ENCODE results near the gene PDHB. TPM values are rescaled to one million over a fixed set of nuclear protein-coding genes. Genes with fewer than 3 reads are reported as not detected.
A peak's percentile ranks its signal among the peaks of the same experiment; 100 is the strongest.

Gene PDHB
- total RNA-seq, 1 donor from 2014 or later, result 82.7 TPM

DNA sequence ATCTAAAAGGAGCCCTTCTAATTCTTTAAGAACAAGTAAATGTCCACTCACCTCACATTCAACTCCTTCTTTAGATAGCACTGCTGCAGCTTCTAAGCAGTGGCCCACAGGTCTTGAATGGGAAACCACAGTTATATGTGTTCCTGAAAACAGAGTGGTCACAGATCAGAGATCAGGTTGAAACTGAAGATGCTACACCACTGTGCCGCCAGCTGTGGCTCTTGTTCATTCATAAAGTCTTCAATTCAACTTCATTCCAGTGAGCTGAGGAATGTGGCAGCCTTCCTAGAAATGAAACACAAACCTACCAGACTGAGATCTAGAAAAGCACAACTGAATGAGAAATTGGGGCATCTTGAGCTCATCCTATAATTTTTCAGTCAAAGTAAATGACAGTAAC, 4.0 kb downstream of the PDHB start:
- no peak overlapping the region for H3K4me3 Mint-ChIP-seq (ENCODE audit: low read depth)
- no peaks in the 10 kb centered on the region for H3K27me3 Mint-ChIP-seq (ENCODE audit: low read depth)
- intact Hi-C loops (cut with micrococcal nuclease), result loop anchor here (5.0 to 10.0 kb wide), 2 partner anchors 43 to 195 kb away; partner anchors contain the start of gene ABHD6
- H3K9me3 Mint-ChIP-seq, result no peaks in the 10 kb centered on the region
- H3K4me1 Mint-ChIP-seq (ENCODE audit: low read depth), result peaks cover 33% of the 10 kb centered on the region
- no peak overlapping the region for H3K27ac Mint-ChIP-seq
- H3K36me3 Mint-ChIP-seq (ENCODE audit: low read depth), result peaks cover 67% of the 10 kb centered on the region
- no peak for DNase-seq (ENCODE audit: low spot score)

- no peak for DNase-seq (ENCODE audit: low spot score)
- Mint-ChIP-seq H3K4me3 (ENCODE audit: low read depth) (no peak overlapping the region), H3K9me3 (no peaks in the 10 kb centered on the region), H3K36me3 (ENCODE audit: low read depth) (peaks cover 72% of the 10 kb centered on the region), H3K27ac (no peak overlapping the region), H3K4me1 (ENCODE audit: low read depth) (peaks cover 22% of the 10 kb centered on the region), H3K27me3 (ENCODE audit: low read depth) (no peaks in the 10 kb centered on the region)
- intact Hi-C loops (cut with micrococcal nuclease), result no loop called here
Observed at GRCh38 chr3:58427661-58428361, 5.8 kb downstream of the PDHB start.

DNA sequence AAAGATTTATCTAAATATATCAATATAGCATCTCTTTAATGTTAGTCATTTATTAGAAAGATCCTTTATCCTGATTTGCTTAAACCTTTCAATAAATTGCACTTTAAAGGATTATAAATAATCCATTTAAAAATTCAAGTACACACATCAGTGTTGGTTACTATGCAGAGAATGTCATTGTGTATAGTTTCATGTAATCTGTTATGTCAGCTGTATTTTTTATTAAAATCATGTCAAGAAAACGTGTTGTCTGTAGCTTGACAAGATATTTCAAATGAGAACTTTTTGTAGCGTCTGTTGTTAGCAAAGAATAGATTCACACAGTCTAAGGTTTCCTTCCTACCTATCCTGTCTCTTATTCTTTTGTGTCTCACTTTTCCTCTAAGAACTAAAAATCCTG, 7.8 kb downstream of the PDHB start:
- Mint-ChIP-seq H3K4me3 (ENCODE audit: low read depth) (no peak overlapping the region), H3K4me1 (ENCODE audit: low read depth) (peaks cover 12% of the 10 kb centered on the region), H3K27me3 (ENCODE audit: low read depth) (no peaks in the 10 kb centered on the region), H3K36me3 (ENCODE audit: low read depth) (peaks cover 77% of the 10 kb centered on the region), H3K27ac (no peak overlapping the region), H3K9me3 (no peaks in the 10 kb centered on the region)
- intact Hi-C loops (cut with micrococcal nuclease), result no loop called here
- no peak for DNase-seq (ENCODE audit: low spot score)

DNA sequence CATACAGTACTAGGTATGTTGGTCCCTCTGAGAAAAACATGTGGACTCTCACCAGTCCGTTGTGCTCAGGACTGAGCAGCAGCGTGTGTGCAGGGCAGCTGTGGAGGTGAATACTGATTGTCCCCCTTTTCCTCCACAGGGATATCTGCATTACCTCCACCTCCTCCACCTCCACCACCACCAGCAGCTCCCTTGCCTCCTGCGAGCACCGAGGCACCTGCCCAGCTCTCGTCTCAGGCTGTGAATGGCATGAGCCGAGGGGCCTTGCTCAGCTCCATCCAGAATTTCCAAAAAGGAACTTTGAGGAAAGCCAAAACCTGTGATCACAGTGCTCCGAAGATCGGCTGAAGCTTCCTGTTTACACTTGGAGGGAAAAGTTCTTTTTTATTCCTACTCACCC, 9.0 kb downstream of the PDHB start:
- Mint-ChIP-seq H3K27me3 (ENCODE audit: low read depth) (no peaks in the 10 kb centered on the region), H3K36me3 (ENCODE audit: low read depth) (peaks cover 82% of the 10 kb centered on the region), H3K4me1 (ENCODE audit: low read depth) (peaks cover 8% of the 10 kb centered on the region), H3K9me3 (no peaks in the 10 kb centered on the region), H3K4me3 (ENCODE audit: low read depth) (no peak overlapping the region), H3K27ac (no peak overlapping the region)
- intact Hi-C loops (cut with micrococcal nuclease), result no loop called here
- DNase-seq (ENCODE audit: low spot score), result no peak

DNA sequence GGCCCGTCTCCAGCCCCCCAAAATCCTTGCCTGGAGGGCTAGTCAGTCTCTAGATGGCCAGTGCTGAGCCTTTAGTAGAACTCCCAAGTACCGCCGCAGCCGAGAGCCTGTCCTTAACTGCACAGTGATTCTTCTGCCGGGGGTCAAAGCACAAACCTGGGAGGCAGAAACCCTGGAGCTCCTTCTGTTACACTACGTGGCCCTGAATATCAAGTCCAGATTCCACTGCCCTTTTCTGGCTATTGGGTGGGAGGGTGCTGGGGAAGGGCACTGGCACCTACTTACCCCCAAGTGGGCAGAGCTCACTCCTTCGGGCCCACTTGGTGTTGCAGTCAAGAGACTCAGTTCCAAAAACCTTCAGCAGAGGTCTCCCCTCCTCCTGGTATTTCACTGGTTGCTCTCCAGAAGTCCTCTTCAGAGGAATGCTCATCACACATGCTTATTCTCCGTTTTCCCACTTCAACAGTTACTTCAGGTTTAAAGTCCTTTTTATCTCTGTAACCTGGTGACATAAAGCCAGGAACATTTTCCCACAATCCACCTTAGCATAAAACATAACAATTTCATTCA, 10.8 kb downstream of the PDHB start:
- intact Hi-C loops (cut with micrococcal nuclease), result no loop called here
- no peak for DNase-seq (ENCODE audit: low spot score)
- Mint-ChIP-seq H3K27ac (no peak overlapping the region), H3K4me1 (ENCODE audit: low read depth) (peaks cover 9% of the 10 kb centered on the region), H3K4me3 (ENCODE audit: low read depth) (no peak overlapping the region), H3K36me3 (ENCODE audit: low read depth) (peaks cover 76% of the 10 kb centered on the region), H3K9me3 (no peaks in the 10 kb centered on the region), H3K27me3 (ENCODE audit: low read depth) (no peaks in the 10 kb centered on the region)

- Mint-ChIP-seq H3K4me1 (ENCODE audit: low read depth) (peaks cover 9% of the 10 kb centered on the region), H3K4me3 (ENCODE audit: low read depth) (no peak overlapping the region), H3K36me3 (ENCODE audit: low read depth) (peaks cover 60% of the 10 kb centered on the region), H3K27me3 (ENCODE audit: low read depth) (no peaks in the 10 kb centered on the region), H3K27ac (peak overlapping the region; percentile 21), H3K9me3 (no peaks in the 10 kb centered on the region)
- no peak for DNase-seq (ENCODE audit: low spot score)
- intact Hi-C loops (cut with micrococcal nuclease), result no loop called here
Observed at GRCh38 chr3:58421004-58421403, 12.6 kb downstream of the PDHB start.

- Mint-ChIP-seq H3K4me3 (ENCODE audit: low read depth) (no peak overlapping the region), H3K27ac (peak overlapping the region; percentile 52), H3K4me1 (ENCODE audit: low read depth) (peaks cover 12% of the 10 kb centered on the region), H3K27me3 (ENCODE audit: low read depth) (no peaks in the 10 kb centered on the region), H3K36me3 (ENCODE audit: low read depth) (peaks cover 62% of the 10 kb centered on the region), H3K9me3 (no peaks in the 10 kb centered on the region)
- no peak for DNase-seq (ENCODE audit: low spot score)
- intact Hi-C loops (cut with micrococcal nuclease), result loop anchor here (10.0 kb wide), 1 partner anchor 235 kb away; no protein-coding TSS in a partner anchor
Observed at GRCh38 chr3:58419780-58420507, 13.7 kb downstream of the PDHB start.

- no peak for DNase-seq (ENCODE audit: low spot score)
- H3K27ac Mint-ChIP-seq, result no peak overlapping the region
- H3K36me3 Mint-ChIP-seq (ENCODE audit: low read depth), result peaks cover 64% of the 10 kb centered on the region
- H3K4me3 Mint-ChIP-seq (ENCODE audit: low read depth), result no peak overlapping the region
- no peaks in the 10 kb centered on the region for H3K9me3 Mint-ChIP-seq
- peaks cover 18% of the 10 kb centered on the region for H3K4me1 Mint-ChIP-seq (ENCODE audit: low read depth)
- intact Hi-C loops (cut with micrococcal nuclease), result loop anchor here (10.0 kb wide), 1 partner anchor 233 kb away; no protein-coding TSS in a partner anchor
- no peaks in the 10 kb centered on the region for H3K27me3 Mint-ChIP-seq (ENCODE audit: low read depth)
Observed at GRCh38 chr3:58418227-58418626, 15.4 kb downstream of the PDHB start.

DNA sequence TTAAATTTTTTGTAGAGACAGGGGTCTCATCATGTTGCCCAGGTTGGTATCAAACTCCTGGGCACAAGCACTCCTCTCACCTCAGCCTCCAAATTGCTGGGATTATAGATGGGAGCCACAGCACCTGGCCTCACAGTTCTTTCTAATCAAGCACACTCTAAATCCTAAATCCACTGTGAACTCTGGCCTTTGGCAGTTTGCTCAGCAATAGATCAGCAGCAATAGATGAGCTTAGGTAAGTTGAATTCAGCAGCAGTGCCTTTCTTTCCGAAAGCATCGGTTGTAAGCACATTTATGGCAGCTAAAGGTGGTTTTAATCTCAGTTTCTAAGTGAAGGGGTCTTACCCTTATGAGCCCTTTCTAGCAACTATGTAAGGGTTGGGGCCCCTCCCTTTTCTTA, 16.6 kb downstream of the PDHB start:
- Mint-ChIP-seq H3K9me3 (no peaks in the 10 kb centered on the region), H3K4me3 (ENCODE audit: low read depth) (no peak overlapping the region), H3K27ac (no peak overlapping the region), H3K27me3 (ENCODE audit: low read depth) (no peaks in the 10 kb centered on the region), H3K4me1 (ENCODE audit: low read depth) (peaks cover 17% of the 10 kb centered on the region), H3K36me3 (ENCODE audit: low read depth) (peaks cover 64% of the 10 kb centered on the region)
- intact Hi-C loops (cut with micrococcal nuclease), result loop anchor here (10.0 kb wide), 1 partner anchor 232 kb away; no protein-coding TSS in a partner anchor
- DNase-seq (ENCODE audit: low spot score), result no peak

GRCh38 chr3:58416191-58416590, 17.4 kb downstream of the PDHB start:
- H3K36me3 Mint-ChIP-seq (ENCODE audit: low read depth), result peaks cover 65% of the 10 kb centered on the region
- no peak overlapping the region for H3K27ac Mint-ChIP-seq
- peaks cover 17% of the 10 kb centered on the region for H3K4me1 Mint-ChIP-seq (ENCODE audit: low read depth)
- intact Hi-C loops (cut with micrococcal nuclease), result loop anchor here (10.0 kb wide), 1 partner anchor 231 kb away; no protein-coding TSS in a partner anchor
- H3K27me3 Mint-ChIP-seq (ENCODE audit: low read depth), result no peaks in the 10 kb centered on the region
- H3K4me3 Mint-ChIP-seq (ENCODE audit: low read depth), result no peak overlapping the region
- no peak for DNase-seq (ENCODE audit: low spot score)
- no peaks in the 10 kb centered on the region for H3K9me3 Mint-ChIP-seq

DNA sequence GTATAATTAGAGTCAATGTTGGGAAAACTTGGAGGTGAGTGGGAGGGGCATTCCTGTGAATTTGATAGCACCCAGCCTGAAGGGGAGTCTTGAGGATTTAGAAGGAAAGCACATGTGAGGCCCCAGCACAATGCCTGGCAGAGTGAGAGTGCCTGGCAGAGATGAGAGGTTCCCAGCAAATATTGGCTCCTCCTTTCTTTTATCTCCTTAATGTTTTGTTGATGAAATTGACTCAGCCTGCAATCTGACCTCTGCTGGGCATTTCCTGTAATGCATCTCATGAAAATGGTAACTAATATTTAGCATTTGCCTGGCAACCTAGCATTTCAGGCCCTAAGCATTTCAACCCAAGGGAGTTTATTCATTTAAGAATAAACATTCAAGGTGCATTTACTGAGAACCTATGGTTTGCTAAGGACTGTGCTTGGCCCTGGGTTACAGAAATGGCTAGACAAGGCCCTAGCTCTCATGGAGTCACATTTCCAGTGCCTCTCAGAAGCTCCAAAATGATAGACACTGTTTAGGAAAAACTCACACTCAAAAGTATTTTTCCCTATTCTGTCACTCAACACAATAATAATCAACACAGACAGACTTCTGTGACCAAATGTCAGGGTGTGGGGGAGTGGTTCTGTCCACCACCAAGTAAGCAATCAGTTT, 19.0 kb downstream of the PDHB start:
- intact Hi-C loops (cut with micrococcal nuclease), result loop anchor here (1.0 to 10.0 kb wide), 4 partner anchors 56 to 230 kb away; partner anchors contain the start of genes HTD2 and RPP14
- no peaks in the 10 kb centered on the region for H3K27me3 Mint-ChIP-seq (ENCODE audit: low read depth)
- peaks cover 14% of the 10 kb centered on the region for H3K4me1 Mint-ChIP-seq (ENCODE audit: low read depth)
- peak overlapping the region; percentile 45 for H3K27ac Mint-ChIP-seq
- H3K9me3 Mint-ChIP-seq, result no peaks in the 10 kb centered on the region
- no peak overlapping the region for H3K4me3 Mint-ChIP-seq (ENCODE audit: low read depth)
- peaks cover 65% of the 10 kb centered on the region for H3K36me3 Mint-ChIP-seq (ENCODE audit: low read depth)
- peak; percentile 37 for DNase-seq (ENCODE audit: low spot score)

All from activated T-helper 2 cell treated with anti-CD3 and anti-CD28 coated beads, Interferon-gamma antibody, Interleukin-2, Interleukin-4, amounts not matched to agents 10 μg/mL and 5 μg/mL and 100 μg/mL, durations not matched to agents 14 hours and 24 hours and 36 hours (primary cell).